GM20431 (cell line): Measurements from ENCODE around the gene CACNB2.
"Not testable (repeated sequence)": the region's sequence is repeated elsewhere in the genome, so short reads cannot be mapped to it uniquely, and the experiment has no call there.

ENCODE experiments used
- in situ Hi-C: fragments of 300-500 bp; cut with MseI, MboI; formaldehyde crosslinking; loops from one replicate; pipeline ENCODE4 v1.15.0; 2020; ENCODE audit warnings: low sequenced_read_pairs; ENCODE audit not compliant: unreplicated experiment

Gene CACNB2

GRCh38 chr10:18539335-18539734 lies 399.1 kb downstream of the CACNB2 start:
- in situ Hi-C loops: no loop called here

GRCh38 chr10:18540195-18540594 lies 400.0 kb downstream of the CACNB2 start:
- in situ Hi-C loops: no loop called here

GRCh38 chr10:18542832-18543231 lies 402.6 kb downstream of the CACNB2 start:
- in situ Hi-C loops: no loop called here

- in situ Hi-C loops: no loop called here
Measured at GRCh38 chr10:18545621-18546305, 405.5 kb downstream of the CACNB2 start.

- in situ Hi-C loops: no loop called here
Measured at GRCh38 chr10:18549105-18549504, 408.9 kb downstream of the CACNB2 start.

- in situ Hi-C loops: no loop called here
Measured at GRCh38 chr10:18551473-18551872, 411.2 kb downstream of the CACNB2 start.

- in situ Hi-C loops: no loop called here
Measured at GRCh38 chr10:18554479-18554878, 414.3 kb downstream of the CACNB2 start.

GRCh38 chr10:18556522-18557147 lies 416.4 kb downstream of the CACNB2 start:
- in situ Hi-C loops: no loop called here

- in situ Hi-C loops: no loop called here
Measured at GRCh38 chr10:18557960-18558359, 417.7 kb downstream of the CACNB2 start.

- in situ Hi-C loops: no loop called here
Measured at GRCh38 chr10:18561861-18562551, 421.8 kb downstream of the CACNB2 start.

GRCh38 chr10:18563003-18563726 lies 422.9 kb downstream of the CACNB2 start:
- in situ Hi-C loops: no loop called here

- in situ Hi-C loops: no loop called here
Measured at GRCh38 chr10:18565006-18565405, 424.8 kb downstream of the CACNB2 start.

- in situ Hi-C loops: no loop called here
Measured at GRCh38 chr10:18566177-18566576, 426.0 kb downstream of the CACNB2 start.

GRCh38 chr10:18567343-18567856 lies 427.2 kb downstream of the CACNB2 start:
- in situ Hi-C loops: no loop called here

GRCh38 chr10:18570386-18570785 lies 430.2 kb downstream of the CACNB2 start:
- in situ Hi-C loops: not testable (repeated sequence)

GRCh38 chr10:18571076-18571475 lies 430.9 kb downstream of the CACNB2 start:
- in situ Hi-C loops: no loop called here

GRCh38 chr10:18571780-18572179 lies 431.6 kb downstream of the CACNB2 start:
- in situ Hi-C loops: no loop called here

GRCh38 chr10:18572959-18573561 lies 432.8 kb downstream of the CACNB2 start:
- in situ Hi-C loops: no loop called here

GRCh38 chr10:18576586-18576985 lies 436.4 kb downstream of the CACNB2 start:
- in situ Hi-C loops: no loop called here
